Neuron (in vitro differentiated cells): ENCODE results near the gene RNF150.

ENCODE experiments used
- H2AFZ ChIP-seq: one replicate; pipeline ENCODE4 v1.6.1; 2013; ENCODE audit warnings: low read depth, mild to moderate bottlenecking, inconsistent platforms, low read length, moderate library complexity
- H3K27me3 ChIP-seq: one replicate; pipeline ENCODE4 v1.6.1; 2013; ENCODE audit warnings: low read length; ENCODE audit not compliant: insufficient read depth
- H3K36me3 ChIP-seq: one replicate; pipeline ENCODE4 v1.6.1; 2013; ENCODE audit warnings: low read length; ENCODE audit not compliant: insufficient read depth
- H3K4me1 ChIP-seq: one replicate; pipeline ENCODE4 v1.6.1; 2013; ENCODE audit warnings: low read length; ENCODE audit not compliant: insufficient read depth
- H3K4me3 ChIP-seq: 2 replicates; pipeline ENCODE4 v1.5.1; 2013; ENCODE audit warnings: mild to moderate bottlenecking, low read length, moderate library complexity
- H3K9me3 ChIP-seq: one replicate; pipeline ENCODE4 v1.6.1; 2013; ENCODE audit warnings: low read length

The RNF150 gene

DNA sequence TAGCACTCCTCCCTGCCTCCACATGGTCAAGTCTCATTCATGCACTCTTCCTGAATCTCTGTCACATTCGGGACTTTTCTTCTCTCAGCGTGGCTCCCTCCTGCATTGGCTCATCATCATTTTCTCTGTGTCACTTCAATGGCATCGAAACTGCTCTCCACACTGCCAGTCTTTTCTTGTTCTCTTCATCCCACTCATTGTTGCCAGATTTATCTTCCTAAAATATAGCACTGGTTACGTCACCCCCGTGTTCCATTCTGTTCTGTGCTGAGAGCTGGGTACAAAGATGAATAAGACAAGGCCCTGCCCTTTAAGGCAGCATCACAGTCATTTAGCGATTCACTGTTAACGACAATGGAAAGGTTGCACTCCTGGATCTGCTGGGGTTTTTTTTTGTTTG is 202.7 kb downstream of the RNF150 start:
- Histone ChIP-seq H3K9me3 (no peaks in the 10 kb centered on the region), H3K36me3 (peaks cover 10% of the 10 kb centered on the region), H3K4me3 (no peak overlapping the region), H2AFZ (no peak overlapping the region), H3K4me1 (no peaks in the 10 kb centered on the region), H3K27me3 (no peaks in the 10 kb centered on the region)

DNA sequence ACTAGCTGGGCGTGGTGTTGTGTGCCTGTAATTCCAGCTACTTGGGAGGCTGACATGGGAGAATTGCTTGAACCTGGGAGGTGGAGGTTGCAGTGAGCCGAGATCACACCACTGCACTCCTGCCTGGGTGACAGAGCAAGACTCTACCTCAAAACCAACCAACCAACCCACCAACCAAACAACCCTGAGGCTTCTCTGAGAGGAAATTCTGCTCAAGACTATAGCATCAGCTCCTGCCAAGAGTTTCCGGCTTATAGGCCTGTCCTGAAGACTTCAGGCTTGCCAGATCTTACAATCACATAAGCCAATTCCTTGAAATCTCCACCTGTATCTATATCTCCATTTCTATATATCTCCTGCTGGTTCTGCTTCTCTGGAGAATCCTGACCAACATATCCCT is 203.3 kb downstream of the RNF150 start:
- H3K36me3 ChIP-seq, result peaks cover 15% of the 10 kb centered on the region
- no peak overlapping the region for H3K4me3 ChIP-seq
- H2AFZ ChIP-seq, result no peak overlapping the region
- H3K4me1 ChIP-seq, result no peaks in the 10 kb centered on the region
- H3K27me3 ChIP-seq, result no peaks in the 10 kb centered on the region
- H3K9me3 ChIP-seq, result no peaks in the 10 kb centered on the region

DNA sequence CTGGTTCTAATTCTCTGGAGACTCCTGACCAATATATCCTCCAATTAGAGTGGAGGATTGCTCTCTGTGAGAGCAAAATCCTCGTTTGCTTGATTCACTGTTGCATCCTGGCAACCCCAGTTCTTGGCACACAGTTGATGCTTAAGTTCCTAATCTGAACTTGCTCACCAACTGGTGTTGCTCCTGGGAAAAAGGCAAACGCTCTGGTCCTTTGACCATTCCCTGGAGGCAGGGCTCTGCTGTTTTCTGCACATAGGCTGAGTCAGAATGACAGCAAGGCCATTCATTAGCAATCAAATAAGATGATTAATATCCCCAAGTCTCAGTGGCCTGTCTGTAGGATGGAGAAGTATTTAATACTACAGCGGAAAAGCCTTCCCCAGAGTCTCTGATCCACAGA is 204.4 kb downstream of the RNF150 start:
- H3K9me3 ChIP-seq, result no peaks in the 10 kb centered on the region
- H3K4me1 ChIP-seq, result no peaks in the 10 kb centered on the region
- H3K27me3 ChIP-seq, result no peaks in the 10 kb centered on the region
- no peak overlapping the region for H2AFZ ChIP-seq
- H3K4me3 ChIP-seq, result no peak overlapping the region
- peaks cover 20% of the 10 kb centered on the region for H3K36me3 ChIP-seq

DNA sequence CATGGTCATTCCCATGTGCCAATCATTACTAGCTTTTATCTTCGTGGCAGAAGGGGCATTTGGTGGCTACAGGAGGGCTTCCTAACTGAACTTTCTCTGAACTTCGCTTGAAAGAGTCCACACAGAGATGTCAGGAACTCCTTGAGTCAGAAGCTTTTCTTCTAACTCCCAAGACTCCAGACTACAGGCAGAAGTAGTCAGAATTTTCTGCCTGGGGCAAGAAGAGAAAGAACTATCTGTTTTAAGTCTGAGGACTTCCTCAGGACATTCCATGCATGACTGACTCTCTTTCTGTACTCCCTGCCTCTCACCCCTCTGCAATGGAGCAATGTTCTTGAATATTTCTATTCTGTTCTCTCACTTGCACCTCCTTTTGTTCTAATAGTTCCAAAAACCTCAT is 206.6 kb downstream of the RNF150 start:
- peaks cover 17% of the 10 kb centered on the region for H3K36me3 ChIP-seq
- no peaks in the 10 kb centered on the region for H3K4me1 ChIP-seq
- H3K27me3 ChIP-seq, result no peaks in the 10 kb centered on the region
- no peaks in the 10 kb centered on the region for H3K9me3 ChIP-seq
- H3K4me3 ChIP-seq, result no peak overlapping the region
- H2AFZ ChIP-seq, result no peak overlapping the region

DNA sequence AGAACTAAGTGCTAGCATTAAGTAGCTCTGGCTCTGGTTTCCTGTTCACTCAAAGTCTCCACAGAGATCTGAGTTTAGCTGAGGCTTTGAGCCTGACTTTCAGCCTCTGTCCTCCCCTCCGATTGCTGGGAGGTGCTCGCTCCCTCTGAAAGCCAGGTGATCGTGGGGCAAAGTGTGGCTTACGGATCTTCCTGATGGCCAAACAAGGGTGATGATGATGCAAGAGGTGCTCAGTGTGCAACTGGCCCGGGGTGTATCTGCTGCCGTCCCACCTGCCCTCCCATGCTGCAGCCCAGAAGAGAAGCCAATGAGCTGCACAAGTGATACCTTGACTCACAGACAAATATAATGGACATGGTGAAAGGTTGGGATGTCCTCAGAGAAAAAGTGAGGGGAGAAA is 207.9 kb downstream of the RNF150 start:
- H3K4me3 ChIP-seq, result no peak overlapping the region
- H3K36me3 ChIP-seq, result peaks cover 16% of the 10 kb centered on the region
- no peaks in the 10 kb centered on the region for H3K27me3 ChIP-seq
- H2AFZ ChIP-seq, result no peak overlapping the region
- H3K9me3 ChIP-seq, result no peaks in the 10 kb centered on the region
- no peaks in the 10 kb centered on the region for H3K4me1 ChIP-seq

DNA sequence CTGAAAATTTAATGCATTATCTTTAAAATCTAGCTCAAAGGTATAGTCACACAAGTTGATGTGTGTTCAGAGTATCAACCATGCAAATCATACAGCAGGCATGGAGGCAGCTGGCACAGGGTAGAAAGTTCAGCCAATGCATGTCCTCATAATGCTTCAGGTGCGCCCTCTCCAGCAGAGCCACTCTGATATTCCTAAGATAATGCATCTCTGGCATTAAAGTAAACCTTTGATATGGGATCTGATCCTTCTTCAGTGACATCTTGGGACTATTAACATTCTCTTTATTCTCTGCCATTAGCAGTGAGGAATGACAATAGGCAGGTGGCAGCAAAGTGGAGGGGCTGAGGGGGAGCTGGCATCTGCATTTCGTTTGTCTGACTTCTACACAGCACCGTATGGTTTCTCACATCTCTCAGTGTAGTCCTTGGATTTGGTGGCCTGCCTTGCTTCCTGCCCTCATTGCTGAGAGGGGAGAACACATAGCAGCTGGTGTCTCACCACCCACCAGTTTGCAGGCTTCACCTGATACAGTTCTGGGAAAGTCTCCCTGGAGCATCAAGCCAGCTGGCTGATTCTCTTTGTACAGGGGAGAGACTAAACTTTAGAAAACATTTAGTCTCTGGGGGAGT is 208.4 kb downstream of the RNF150 start:
- Histone ChIP-seq H3K27me3 (no peaks in the 10 kb centered on the region), H3K4me1 (no peaks in the 10 kb centered on the region), H3K4me3 (no peak overlapping the region), H3K9me3 (no peaks in the 10 kb centered on the region), H2AFZ (no peak overlapping the region), H3K36me3 (peaks cover 15% of the 10 kb centered on the region)

DNA sequence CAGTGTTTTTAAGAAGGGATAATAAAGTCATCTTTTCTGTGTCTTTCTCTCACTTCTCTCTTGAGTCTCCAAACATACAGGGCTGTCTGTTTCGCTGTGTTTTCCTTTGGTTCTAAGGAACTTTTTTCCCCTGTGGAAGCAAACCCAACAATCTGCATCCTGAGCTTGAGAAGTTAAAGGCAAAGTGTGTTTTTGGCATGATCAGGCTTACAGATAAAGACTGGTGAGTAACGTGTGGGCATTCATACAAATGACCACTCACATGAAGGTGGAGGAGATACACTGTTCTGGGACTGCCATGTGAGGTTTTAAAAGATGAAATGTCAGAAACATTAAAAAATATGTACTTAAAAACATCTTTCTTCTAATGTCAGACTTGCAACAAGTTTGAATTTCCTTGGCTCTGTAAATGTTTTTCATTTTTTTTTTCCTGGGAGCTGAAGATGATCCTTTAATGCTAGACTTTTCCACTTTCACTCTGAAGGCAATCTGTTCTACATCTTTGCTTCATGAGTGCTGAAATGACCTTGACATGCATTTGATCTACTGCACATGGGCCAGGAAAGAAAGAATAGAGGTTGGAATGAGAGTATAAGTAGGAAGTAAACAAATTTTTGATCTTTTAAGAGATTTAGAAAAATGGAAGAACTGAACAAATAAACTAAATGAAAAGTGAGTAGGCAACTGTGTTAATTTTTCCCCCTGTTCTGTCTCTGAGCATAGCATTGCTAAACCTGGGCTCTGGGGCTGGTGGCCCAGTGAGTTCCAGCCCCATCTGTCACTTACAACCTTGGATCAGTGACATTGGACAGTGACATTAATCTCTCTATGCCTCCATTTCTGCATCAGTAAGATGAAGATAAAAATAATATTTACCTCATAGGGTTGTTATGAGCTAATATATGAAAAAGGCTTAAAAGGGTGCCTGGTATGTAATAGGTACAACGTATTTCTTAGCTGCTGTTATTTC is 226.0 kb downstream of the RNF150 start:
- peaks cover 35% of the 10 kb centered on the region for H3K36me3 ChIP-seq
- no peak overlapping the region for H2AFZ ChIP-seq
- no peaks in the 10 kb centered on the region for H3K4me1 ChIP-seq
- no peaks in the 10 kb centered on the region for H3K9me3 ChIP-seq
- no peaks in the 10 kb centered on the region for H3K27me3 ChIP-seq
- H3K4me3 ChIP-seq, result no peak overlapping the region

DNA sequence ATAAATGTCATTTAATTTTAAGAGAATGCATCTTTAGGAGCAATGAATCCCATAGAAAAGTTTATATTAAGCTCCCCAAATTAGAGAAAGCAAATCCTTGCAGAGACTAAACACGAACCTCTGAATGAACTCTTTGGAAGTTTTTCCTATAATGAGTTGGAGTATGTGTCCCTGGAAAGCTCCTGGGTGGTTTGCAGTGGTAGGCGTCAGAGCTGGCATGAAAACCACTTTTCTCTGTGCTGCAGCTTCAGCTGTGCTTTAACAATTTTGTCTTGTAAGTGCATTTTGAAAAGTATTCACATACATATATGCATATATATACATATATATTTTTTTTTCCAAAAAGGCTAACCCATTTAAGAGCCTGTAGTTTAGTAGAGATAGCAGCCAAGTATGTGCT is 228.4 kb downstream of the RNF150 start:
- no peak overlapping the region for H3K4me3 ChIP-seq
- no peaks in the 10 kb centered on the region for H3K4me1 ChIP-seq
- no peak overlapping the region for H2AFZ ChIP-seq

DNA sequence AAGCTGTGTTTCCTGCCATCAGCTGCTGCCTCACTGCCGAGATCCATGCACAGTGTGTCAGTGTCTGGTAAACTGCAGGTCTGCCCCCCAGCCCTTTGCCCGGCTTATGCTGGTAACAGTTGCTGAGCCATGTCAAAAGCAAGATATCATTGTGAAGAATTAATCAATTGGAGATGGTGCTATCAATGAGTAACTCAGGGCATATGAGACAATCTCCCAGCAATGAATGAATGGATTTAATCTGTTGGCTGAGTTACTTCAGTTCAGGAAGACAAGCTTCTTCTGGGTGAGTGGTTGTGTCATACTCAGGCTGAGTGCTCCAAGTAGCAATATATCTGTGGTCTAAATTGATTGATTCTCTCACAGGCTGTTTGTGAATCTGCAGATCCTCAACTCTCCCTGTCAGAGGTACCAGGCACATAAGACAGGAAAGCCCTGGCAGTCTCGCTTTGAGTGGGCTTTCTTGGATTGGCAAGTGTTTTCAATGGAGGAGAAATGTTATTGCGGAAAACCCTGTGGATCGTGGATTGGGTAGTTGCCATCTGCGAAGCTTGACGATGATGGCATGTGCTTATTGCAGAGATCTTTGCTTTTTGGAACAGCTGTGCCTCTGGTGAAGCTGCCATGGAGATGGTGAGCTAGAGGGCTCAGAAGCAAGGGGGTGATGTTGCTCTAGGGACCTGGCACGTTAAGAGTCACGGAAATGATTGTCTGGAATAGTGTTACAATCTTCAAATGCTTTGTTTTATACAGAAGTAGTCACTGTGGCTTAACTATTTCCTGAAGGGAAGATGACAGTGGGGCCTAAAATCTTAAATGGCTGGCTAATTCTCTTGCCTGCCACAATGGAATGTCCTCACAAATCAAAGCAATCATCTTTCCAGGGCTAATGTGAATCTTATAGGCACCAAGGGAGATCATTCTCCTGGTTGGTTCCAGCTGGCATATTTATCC is 229.5 kb downstream of the RNF150 start:
- no peak overlapping the region for H2AFZ ChIP-seq

More for the DNA sequence above, 228.4 kb downstream of the RNF150 start:
- no peaks in the 10 kb centered on the region for H3K9me3 ChIP-seq
- H3K36me3 ChIP-seq, result peaks cover 26% of the 10 kb centered on the region
- no peaks in the 10 kb centered on the region for H3K27me3 ChIP-seq

DNA sequence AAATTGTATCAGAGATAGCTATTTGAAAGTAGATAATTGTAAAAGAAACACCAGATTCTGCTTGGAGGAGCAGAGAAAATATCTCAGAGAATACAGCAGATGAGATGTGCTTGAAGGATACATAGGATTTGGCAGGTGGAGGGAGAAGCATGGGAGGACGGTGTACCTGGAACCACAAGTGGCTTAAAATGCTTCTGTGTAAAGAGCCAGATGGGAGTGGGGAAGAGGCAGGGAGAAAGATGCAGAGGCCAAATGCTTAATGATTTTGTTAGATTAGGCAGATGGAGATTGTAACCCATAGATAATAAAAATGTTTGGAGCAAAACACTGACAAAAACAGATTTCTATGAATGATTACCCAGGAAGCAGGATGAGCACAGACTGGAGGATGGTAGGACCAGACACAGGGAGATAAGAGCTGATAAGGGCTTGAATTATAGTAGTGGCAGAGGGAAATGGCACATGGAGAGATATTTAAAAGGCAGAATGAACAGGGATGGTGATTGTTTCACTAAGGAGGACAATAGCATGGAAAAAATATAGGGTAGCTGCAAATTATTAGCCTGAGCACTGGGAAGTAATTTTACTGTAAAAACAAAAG is 231.4 kb downstream of the RNF150 start:
- H3K9me3 ChIP-seq, result no peaks in the 10 kb centered on the region
- no peak overlapping the region for H3K4me3 ChIP-seq
- H3K4me1 ChIP-seq, result no peaks in the 10 kb centered on the region
- H3K36me3 ChIP-seq, result peaks cover 17% of the 10 kb centered on the region
- H2AFZ ChIP-seq, result no peak overlapping the region
- no peaks in the 10 kb centered on the region for H3K27me3 ChIP-seq

More for the DNA sequence above, 229.5 kb downstream of the RNF150 start:
- H3K4me1 ChIP-seq, result no peaks in the 10 kb centered on the region
- peaks cover 22% of the 10 kb centered on the region for H3K36me3 ChIP-seq
- no peaks in the 10 kb centered on the region for H3K9me3 ChIP-seq
- no peak overlapping the region for H3K4me3 ChIP-seq
- H3K27me3 ChIP-seq, result no peaks in the 10 kb centered on the region

DNA sequence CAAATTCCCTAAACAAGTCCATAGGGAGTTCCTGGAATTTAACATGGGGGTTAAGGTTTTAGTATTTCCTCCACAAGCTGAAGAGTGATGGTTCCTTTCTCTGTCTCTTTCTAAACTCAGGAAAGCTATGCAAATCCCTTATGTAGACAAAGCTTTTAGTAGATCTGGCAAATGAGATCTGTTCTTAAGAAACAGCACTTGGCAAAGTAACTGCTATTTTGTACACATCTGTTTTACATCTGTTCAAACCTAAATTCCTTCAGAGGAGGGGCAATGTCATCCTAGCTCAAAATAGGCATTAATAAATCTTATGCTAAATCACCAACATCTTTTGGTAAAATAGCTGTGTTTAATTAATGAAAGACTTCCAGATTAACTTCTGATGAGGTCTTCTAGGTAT is 239.3 kb downstream of the RNF150 start:
- no peak overlapping the region for H2AFZ ChIP-seq
- no peaks in the 10 kb centered on the region for H3K36me3 ChIP-seq
- H3K4me1 ChIP-seq, result peaks cover 13% of the 10 kb centered on the region
- H3K27me3 ChIP-seq, result no peaks in the 10 kb centered on the region
- no peaks in the 10 kb centered on the region for H3K9me3 ChIP-seq
- no peak overlapping the region for H3K4me3 ChIP-seq

DNA sequence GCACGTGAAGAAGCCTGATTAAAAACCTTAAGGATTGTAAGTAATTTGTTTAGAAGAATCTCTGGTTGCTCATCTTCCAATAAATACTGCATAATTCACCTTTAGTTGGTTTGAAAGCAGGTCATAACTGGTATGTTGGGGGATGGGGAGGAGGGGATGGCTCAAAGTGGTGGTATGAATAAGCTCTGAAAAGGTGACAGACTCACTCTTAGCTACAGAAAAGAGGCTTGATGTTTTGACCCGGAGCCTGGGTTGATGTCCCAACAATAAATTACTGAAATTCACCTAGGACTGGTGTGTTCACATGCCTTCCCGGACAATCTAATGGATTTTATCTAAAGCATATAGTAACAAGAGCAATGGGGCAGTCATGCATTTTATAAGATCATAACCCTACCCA is 245.2 kb downstream of the RNF150 start:
- Histone ChIP-seq H3K36me3 (no peaks in the 10 kb centered on the region), H3K4me3 (no peak overlapping the region), H3K4me1 (peaks cover 4% of the 10 kb centered on the region), H3K9me3 (peaks cover 5% of the 10 kb centered on the region), H2AFZ (no peak overlapping the region), H3K27me3 (no peaks in the 10 kb centered on the region)
